PC-9 (cell line): ENCODE results near the gene SPATS2. TPM values are rescaled to one million over a fixed set of nuclear protein-coding genes. Genes with fewer than 3 reads are reported as not detected.

Source experiments
- BruUV-seq: library from RNA; stranded (reverse); fragments of 400-500 nt; replicated peaks from 2 replicates; lab custom pipeline; 2021; lab: Mats Ljungman, UMichigan
- CTCF ChIA-PET: fragments of 300-600 bp; sonication (Branson Sonifier 250); formaldehyde crosslinking; loops from one replicate; lab custom pipeline; 2022; ENCODE audit warnings: antibody characterized with exemption; lab: Charles Lee
- POLR2A ChIA-PET: fragments of 300-600 bp; sonication (Branson Sonifier 250); formaldehyde crosslinking; loops from one replicate; lab custom pipeline; 2022; ENCODE audit warnings: antibody characterized with exemption; ENCODE audit not compliant: unreplicated experiment; lab: Charles Lee
- DNase-seq, 2 experiments: peaks; one replicate each; pipeline versions ENCODE4 v3.0.0 to v3.0.0-alpha.2; 2015 to 2022; ENCODE audit warnings: mixed read lengths in 1 of 2
- H2AFZ ChIP-seq: fragments of 200-600 bp; sonication (generic); 2 replicates; pipeline ENCODE4 v1.8.1; 2017; ENCODE audit warnings: antibody characterized with exemption
- H3F3A ChIP-seq: fragments of 200-600 bp; sonication (generic); 2 replicates; pipeline ENCODE4 v1.8.1; 2017; ENCODE audit warnings: antibody characterized with exemption, mild to moderate bottlenecking, low read depth; ENCODE audit not compliant: insufficient read depth
- H3K27ac ChIP-seq: fragments of 200-600 bp; sonication (generic); 2 replicates; pipeline ENCODE4 v1.6.1; 2016; ENCODE audit warnings: mixed run types
- H3K27me3 ChIP-seq: fragments of 200-600 bp; sonication (generic); 2 replicates; pipeline ENCODE4 v1.6.1; 2016; ENCODE audit warnings: low read depth, mixed run types; ENCODE audit not compliant: insufficient read depth
- H3K36me3 ChIP-seq: fragments of 200-600 bp; sonication (generic); 2 replicates; pipeline ENCODE4 v1.6.1; 2016; ENCODE audit warnings: low read depth, mixed run types
- H3K4me1 ChIP-seq: fragments of 200-600 bp; sonication (generic); replicated peaks from 2 replicates; pipeline ENCODE4 v1.6.1; 2016; ENCODE audit warnings: mixed run types; ENCODE audit not compliant: insufficient read depth
- H3K4me2 ChIP-seq: fragments of 200-600 bp; sonication (generic); 2 replicates; pipeline ENCODE4 v1.6.1; 2017; ENCODE audit warnings: mixed run types
- H3K4me3 ChIP-seq: fragments of 200-600 bp; sonication (generic); 2 replicates; pipeline ENCODE4 v1.6.1; 2016; ENCODE audit warnings: mixed run types
- H3K79me2 ChIP-seq: fragments of 200-600 bp; sonication (generic); 2 replicates; pipeline ENCODE4 v1.6.1; 2017; ENCODE audit warnings: low read depth, mixed run types
- H3K9me2 ChIP-seq: fragments of 200-600 bp; sonication (generic); 2 replicates; pipeline ENCODE4 v1.8.1; 2017; ENCODE audit warnings: mild to moderate bottlenecking; ENCODE audit not compliant: insufficient read depth
- H3K9me3 ChIP-seq: fragments of 200-600 bp; sonication (generic); 2 replicates; pipeline ENCODE4 v1.8.1; 2016; ENCODE audit warnings: low read depth; ENCODE audit not compliant: insufficient read depth
- H4K20me1 ChIP-seq: fragments of 200-600 bp; sonication (generic); 2 replicates; pipeline ENCODE4 v1.8.1; 2017; ENCODE audit not compliant: insufficient read depth
- EZH2 ChIP-seq: fragments of 200-600 bp; sonication (generic); IDR thresholded peaks from 2 replicates; pipeline ENCODE4 v1.8.0; 2017; ENCODE audit warnings: antibody characterized with exemption, low read depth
- intact Hi-C: fragments of 100-400 bp; cut with micrococcal nuclease; formaldehyde crosslinking; loops from one replicate; pipeline ENCODE4 v1.10.0; 2022; ENCODE audit not compliant: unreplicated experiment
- total RNA-seq: library from RNA; stranded (reverse); gene quantifications from 2 replicates; pipeline ENCODE4 v1.2.3, GENCODE V29; 2021
- TF ChIP-seq, protein P1 (sequence below): fragments of 200-600 bp; sonication (generic); conservative IDR thresholded peaks from 2 replicates; pipeline ENCODE4 v1.6.1; 2017; ENCODE audit warnings: mixed run types, antibody characterized with exemption, mild to moderate bottlenecking, moderate library complexity

Gene SPATS2
- total RNA-seq, 1 experiment from 2014 or later: 65.1 TPM

DNA sequence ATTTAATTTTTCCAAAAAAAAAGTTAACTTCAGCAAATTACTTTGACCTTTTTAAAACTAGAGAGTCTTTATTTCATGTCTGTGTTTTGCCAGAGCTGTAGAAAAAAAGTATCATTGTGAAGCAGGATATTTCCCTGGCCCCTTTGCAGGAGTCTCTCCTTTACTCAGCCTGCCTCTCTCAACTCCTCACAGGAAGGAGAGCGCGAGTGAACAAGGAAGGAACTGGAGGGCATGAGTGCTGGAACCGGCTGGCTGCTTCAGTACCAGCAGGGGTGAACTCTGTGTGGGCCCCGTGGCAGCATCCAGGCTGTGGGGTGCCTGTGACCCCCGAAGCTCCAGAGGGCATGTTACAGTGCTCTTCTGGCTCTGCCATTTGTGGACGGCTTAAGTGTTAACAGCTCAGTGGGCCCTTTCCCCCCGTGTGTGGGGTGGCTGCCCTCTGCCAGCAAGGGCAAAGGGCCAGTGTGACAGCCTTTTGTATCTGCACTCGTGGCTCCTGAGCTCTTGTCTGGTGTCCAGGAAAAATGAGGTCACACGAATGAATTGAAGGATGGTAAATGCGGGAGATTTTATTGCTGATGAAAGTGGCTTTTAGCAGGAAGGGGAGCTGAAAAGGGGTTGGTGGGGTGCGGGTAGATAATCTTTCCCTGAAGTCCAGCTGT is 95.0 kb downstream of the SPATS2 start:
- intact Hi-C loops: no loop called here
- Histone ChIP-seq H3K9me2 (no peaks in the 10 kb centered on the region), H4K20me1 (no peaks in the 10 kb centered on the region), H3K79me2 (no peaks in the 10 kb centered on the region; the same call in 1 of the 2 replicates), H3K4me2 (no peak overlapping the region), H3F3A (peaks cover 5% of the 10 kb centered on the region; the same call in 1 of the 2 replicates), H3K9me3 (no peaks in the 10 kb centered on the region), H3K4me3 (no peak overlapping the region), H2AFZ (no peak overlapping the region), H3K27ac (no peak overlapping the region), H3K4me1 (no peaks in the 10 kb centered on the region), H3K36me3 (no peaks in the 10 kb centered on the region), H3K27me3 (no peaks in the 10 kb centered on the region)
- BruUV-seq: no TSS peak
- POLR2A ChIA-PET: no interaction called here
- TF ChIP-seq, protein P1, sequence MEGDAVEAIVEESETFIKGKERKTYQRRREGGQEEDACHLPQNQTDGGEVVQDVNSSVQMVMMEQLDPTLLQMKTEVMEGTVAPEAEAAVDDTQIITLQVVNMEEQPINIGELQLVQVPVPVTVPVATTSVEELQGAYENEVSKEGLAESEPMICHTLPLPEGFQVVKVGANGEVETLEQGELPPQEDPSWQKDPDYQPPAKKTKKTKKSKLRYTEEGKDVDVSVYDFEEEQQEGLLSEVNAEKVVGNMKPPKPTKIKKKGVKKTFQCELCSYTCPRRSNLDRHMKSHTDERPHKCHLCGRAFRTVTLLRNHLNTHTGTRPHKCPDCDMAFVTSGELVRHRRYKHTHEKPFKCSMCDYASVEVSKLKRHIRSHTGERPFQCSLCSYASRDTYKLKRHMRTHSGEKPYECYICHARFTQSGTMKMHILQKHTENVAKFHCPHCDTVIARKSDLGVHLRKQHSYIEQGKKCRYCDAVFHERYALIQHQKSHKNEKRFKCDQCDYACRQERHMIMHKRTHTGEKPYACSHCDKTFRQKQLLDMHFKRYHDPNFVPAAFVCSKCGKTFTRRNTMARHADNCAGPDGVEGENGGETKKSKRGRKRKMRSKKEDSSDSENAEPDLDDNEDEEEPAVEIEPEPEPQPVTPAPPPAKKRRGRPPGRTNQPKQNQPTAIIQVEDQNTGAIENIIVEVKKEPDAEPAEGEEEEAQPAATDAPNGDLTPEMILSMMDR: no peak
- TF ChIP-seq EZH2: no peak
- CTCF ChIA-PET: no interaction called here
- no peak for DNase-seq

DNA sequence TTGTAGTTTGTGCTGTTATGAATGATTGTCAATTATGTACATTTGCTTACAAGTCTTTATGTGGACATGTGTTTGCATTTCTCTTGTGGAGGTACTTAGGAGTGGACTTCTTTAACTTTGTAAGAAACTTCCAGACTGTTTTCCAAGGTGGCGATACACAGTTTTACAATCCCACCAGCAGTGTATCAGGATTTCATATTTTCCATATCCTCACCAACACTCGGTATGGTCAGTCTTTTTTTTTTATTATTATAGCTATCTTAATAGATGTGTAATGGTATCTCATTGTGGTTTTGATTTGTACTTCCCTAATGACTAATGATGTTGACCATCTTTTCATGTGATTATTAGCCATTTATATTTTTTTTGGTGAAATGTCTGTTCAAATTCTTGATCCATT is 97.9 kb downstream of the SPATS2 start:
- no TSS peak for BruUV-seq
- Histone ChIP-seq H3K9me2 (no peaks in the 10 kb centered on the region), H2AFZ (no peak overlapping the region), H4K20me1 (no peaks in the 10 kb centered on the region), H3K27ac (no peak overlapping the region), H3K79me2 (no peaks in the 10 kb centered on the region), H3K36me3 (no peaks in the 10 kb centered on the region), H3K4me2 (no peak overlapping the region), H3F3A (peaks cover 5% of the 10 kb centered on the region; the same call in 1 of the 2 replicates), H3K4me1 (no peaks in the 10 kb centered on the region), H3K9me3 (no peaks in the 10 kb centered on the region), H3K4me3 (no peak overlapping the region), H3K27me3 (no peaks in the 10 kb centered on the region)
- POLR2A ChIA-PET: interaction anchor here (0.6 to 0.8 kb wide), 3 partner anchors 18 to 173 kb away, joined by 4 to 8 read pairs (median 4); no protein-coding TSS in a partner anchor
- DNase-seq: no peak
- TF ChIP-seq EZH2: no peak
- TF ChIP-seq, protein P1: no peak
- intact Hi-C loops: no loop called here
- CTCF ChIA-PET: interaction anchor here (0.6 kb wide), 1 partner anchor 18 kb away, joined by 4 read pairs; no protein-coding TSS in a partner anchor

DNA sequence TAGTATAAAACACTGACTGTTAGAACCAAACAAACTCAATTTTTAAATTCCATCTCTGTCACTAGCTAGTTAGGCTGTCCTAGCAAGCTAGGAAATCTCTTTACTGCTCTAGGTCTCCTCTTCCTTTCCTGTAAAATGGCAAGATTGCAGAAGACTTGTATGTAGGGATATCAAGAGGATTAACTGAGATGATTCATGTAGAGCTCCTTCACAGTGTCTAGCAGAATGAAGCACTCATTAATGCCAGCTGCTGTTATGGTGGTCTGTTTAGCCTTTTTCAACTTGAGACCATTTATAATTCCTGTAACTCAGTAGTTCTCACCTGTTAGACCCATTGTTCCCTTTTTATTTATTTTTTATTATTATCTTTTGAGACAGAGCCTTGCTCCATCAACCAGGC is 103.7 kb downstream of the SPATS2 start:
- no peak overlapping the region for H2AFZ ChIP-seq
- no peak overlapping the region for H3K27ac ChIP-seq
- peaks cover 12% of the 10 kb centered on the region for H4K20me1 ChIP-seq
- no peaks in the 10 kb centered on the region for H3K27me3 ChIP-seq
- no peaks in the 10 kb centered on the region for H3K9me3 ChIP-seq
- DNase-seq: no peak
- H3K36me3 ChIP-seq: no peaks in the 10 kb centered on the region
- H3K79me2 ChIP-seq: no peaks in the 10 kb centered on the region
- CTCF ChIA-PET: no interaction called here
- TF ChIP-seq EZH2: no peak
- TF ChIP-seq, protein P1: no peak
- H3K9me2 ChIP-seq: no peaks in the 10 kb centered on the region
- BruUV-seq: no TSS peak
- intact Hi-C loops: no loop called here
- H3F3A ChIP-seq: no peaks in the 10 kb centered on the region
- POLR2A ChIA-PET: interaction anchor here (0.7 kb wide), 2 partner anchors 165 to 207 kb away, joined by 5 read pairs; no protein-coding TSS in a partner anchor
- no peak overlapping the region for H3K4me2 ChIP-seq
- no peak overlapping the region for H3K4me3 ChIP-seq
- H3K4me1 ChIP-seq: no peaks in the 10 kb centered on the region
